Liver (tissue), 9 donors: ENCODE results near the gene NCOR2. TPM values are rescaled to one million over a fixed set of nuclear protein-coding genes. Genes with fewer than 3 reads are reported as not detected.

ENCODE experiments used
- DNase-seq: peaks from one replicate; pipeline ENCODE4 v3.0.0-alpha.2; 2017; ENCODE audit warnings: low spot score
- H3K27ac ChIP-seq, 2 donors: one replicate each; pipeline ENCODE4 v1.7.0; 2013; ENCODE audit warnings: inconsistent platforms in 2 of 2, low read length in 2 of 2, control low read depth in 1 of 2, low read depth in 1 of 2, mild to moderate bottlenecking in 1 of 2
- H3K27me3 ChIP-seq, 4 donors: one replicate each; pipeline versions ENCODE4 v1.6.1 to v1.7.0; 2013; ENCODE audit warnings: low read length in 3 of 4, inconsistent platforms in 1 of 4, mild to moderate bottlenecking in 1 of 4, moderate library complexity in 1 of 4; ENCODE audit not compliant: control insufficient read depth in 4 of 4, insufficient read depth in 4 of 4
- H3K36me3 ChIP-seq, 4 donors: one replicate each; pipeline versions ENCODE4 v1.6.1 to v1.7.0; 2013; ENCODE audit warnings: low read length in 3 of 4, mild to moderate bottlenecking in 3 of 4, low read depth in 1 of 4, moderate library complexity in 1 of 4; ENCODE audit not compliant: control insufficient read depth in 4 of 4, insufficient read depth in 3 of 4
- H3K4me1 ChIP-seq, 4 donors: one replicate each; pipeline versions ENCODE4 v1.6.1 to v1.7.0; 2013; ENCODE audit warnings: low read length in 3 of 4, mild to moderate bottlenecking in 3 of 4, moderate library complexity in 1 of 4; ENCODE audit not compliant: control insufficient read depth in 4 of 4, insufficient read depth in 4 of 4
- H3K4me3 ChIP-seq, 3 donors: one replicate each; pipeline versions ENCODE4 v1.6.1 to v1.7.0; 2013; ENCODE audit warnings: low read length in 3 of 3, control low read depth in 1 of 3, low read depth in 1 of 3, mild to moderate bottlenecking in 1 of 3
- H3K9ac ChIP-seq, 2 donors: one replicate each; pipeline ENCODE4 v1.7.0; 2013; ENCODE audit warnings: low read length in 2 of 2, mild to moderate bottlenecking in 2 of 2, moderate library complexity in 2 of 2, control low read depth in 1 of 2, low read depth in 1 of 2
- H3K9me3 ChIP-seq, 4 donors: one replicate each; pipeline versions ENCODE4 v1.6.1 to v1.7.0; 2013; ENCODE audit warnings: low read length in 3 of 4; ENCODE audit not compliant: control insufficient read depth in 4 of 4
- EGR1 ChIP-seq, 2 donors: IDR thresholded peaks; 2 replicates each; pipeline ENCODE4 v1.6.1; 2016 to 2018; ENCODE audit warnings: antibody characterized with exemption in 2 of 2, low read depth in 2 of 2
- FOXA1 ChIP-seq: IDR thresholded peaks from 2 replicates; pipeline ENCODE4 v1.6.1; 2016; ENCODE audit warnings: antibody characterized with exemption
- FOXA2 ChIP-seq: IDR thresholded peaks from 2 replicates; pipeline ENCODE4 v1.6.1; 2016; ENCODE audit warnings: antibody characterized with exemption
- GABPA ChIP-seq, 2 donors: IDR thresholded peaks in 1 of 2; conservative IDR thresholded peaks in 1 of 2; 2 replicates each; pipeline ENCODE4 v1.6.1; 2016; ENCODE audit warnings: antibody characterized with exemption in 2 of 2, mild to moderate bottlenecking in 1 of 2, moderate library complexity in 1 of 2
- HNF4A ChIP-seq, 2 donors: conservative IDR thresholded peaks; 2 replicates each; pipeline ENCODE4 v1.6.1; 2016; ENCODE audit warnings: antibody characterized with exemption in 2 of 2, mild to moderate bottlenecking in 2 of 2
- HNF4G ChIP-seq: IDR thresholded peaks from 2 replicates; pipeline ENCODE4 v1.6.1; 2016; ENCODE audit warnings: antibody characterized with exemption
- JUND ChIP-seq, 2 donors: IDR thresholded peaks; 2 replicates each; pipeline ENCODE4 v1.6.1; 2016; ENCODE audit warnings: antibody characterized with exemption in 2 of 2
- NR2F2 ChIP-seq: IDR thresholded peaks from 2 replicates; pipeline ENCODE4 v1.6.1; 2016; ENCODE audit warnings: antibody characterized with exemption
- RAD21 ChIP-seq, 2 donors: IDR thresholded peaks; 2 replicates each; pipeline ENCODE4 v1.6.1; 2016; ENCODE audit warnings: antibody characterized with exemption in 2 of 2, mild to moderate bottlenecking in 2 of 2
- RXRA ChIP-seq, 2 donors: IDR thresholded peaks; 2 replicates each; pipeline ENCODE4 v1.6.1; 2017 to 2018; ENCODE audit warnings: antibody characterized with exemption in 2 of 2, mild to moderate bottlenecking in 1 of 2
- SP1 ChIP-seq: IDR thresholded peaks from 2 replicates; pipeline ENCODE4 v1.6.1; 2018; ENCODE audit warnings: antibody characterized with exemption, mild to moderate bottlenecking
- TAF1 ChIP-seq: conservative IDR thresholded peaks from 2 replicates; pipeline ENCODE4 v1.6.1; 2016; ENCODE audit warnings: antibody characterized with exemption, mild to moderate bottlenecking
- YY1 ChIP-seq: IDR thresholded peaks from 2 replicates; pipeline ENCODE4 v1.6.1; 2016; ENCODE audit warnings: antibody characterized with exemption, mild to moderate bottlenecking
- WGBS: extraction: QIAGEN DNeasy Blood & Tissue Kit; methylation state at CpG from one replicate; pipeline ENCODE4 v1.1.7; 2013; 5-methylcytosine and 5-hydroxymethylcytosine counted together
- polyA plus RNA-seq, 2 donors: library from polyadenylated mRNA; stranded (reverse) in 1 of 2; unstranded in 1 of 2; fragments of 200-250 nt in 1 of 2; fragments of >200 nt in 1 of 2; fragmentation: Nextera tagmentation in 1 of 2; extraction: Ambion mirVana in 1 of 2; gene quantifications; one replicate each; pipeline versions ENCODE4 v1.2.1 to v1.2.3, GENCODE V29; 2013 to 2015
- total RNA-seq, 2 donors: library from RNA; depleted of rRNA; stranded (reverse); fragments of >200 nt; gene quantifications; one replicate each; pipeline ENCODE4 v1.2.3, GENCODE V29; 2014
- TF ChIP-seq, protein P1 (sequence below): IDR thresholded peaks from 2 replicates; pipeline ENCODE4 v1.6.1; 2016; ENCODE audit warnings: antibody characterized with exemption, mild to moderate bottlenecking
- TF ChIP-seq, protein P2 (sequence below): IDR thresholded peaks from 2 replicates; pipeline ENCODE4 v1.6.1; 2016; ENCODE audit warnings: antibody characterized with exemption
- TF ChIP-seq, protein P3 (sequence below): IDR thresholded peaks from 2 replicates; pipeline ENCODE4 v1.6.1; 2016; ENCODE audit warnings: antibody characterized with exemption
- TF ChIP-seq, protein P4 (sequence below): fragments of 150-350 bp; IDR thresholded peaks from 2 replicates; pipeline ENCODE4 v1.5.1; 2017; ENCODE audit warnings: improper control_type of control experiment, low read depth, low read length; ENCODE audit not compliant: missing input control
- TF ChIP-seq, protein P5 (sequence below): IDR thresholded peaks from 2 replicates; pipeline ENCODE4 v1.6.1; 2016; ENCODE audit warnings: antibody characterized with exemption
- donor health status: healthy.
- donor health status: healthy.
- donor health status: healthy.
- donor health status: healthy.
- donor health status: healthy.

The NCOR2 gene
- total and polyA plus RNA-seq, 4 donors: 7.9 to 31.6 (median 18.1) TPM

DNA sequence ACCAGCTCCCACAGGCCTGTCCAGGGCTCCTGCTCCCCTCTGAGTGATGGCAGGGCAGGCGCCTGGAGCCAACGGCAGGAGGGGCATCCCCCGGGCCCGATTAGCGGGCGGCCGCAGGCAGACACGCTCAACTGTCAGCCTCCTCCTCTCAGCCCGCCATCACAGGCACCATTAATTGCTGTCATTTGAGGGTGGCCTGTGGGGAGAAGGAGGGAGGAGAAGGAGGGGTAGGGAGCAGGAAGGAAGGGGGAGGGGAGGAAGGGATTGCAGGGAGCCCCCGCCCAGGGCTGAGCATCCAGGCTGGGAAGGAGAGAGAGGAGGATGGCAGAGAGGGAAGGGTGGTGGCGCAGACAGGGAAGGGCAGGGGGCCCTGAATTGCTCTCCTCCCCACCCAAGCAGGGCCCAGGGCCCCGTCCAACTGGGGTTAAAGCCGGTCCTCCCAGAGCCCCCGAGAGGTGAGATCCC, 36.1 kb downstream of the NCOR2 start:
- Histone ChIP-seq H3K4me3 (no peak overlapping the region), H3K27me3 (no peaks in the 10 kb centered on the region), H3K9ac (no peak overlapping the region), H3K9me3 (no peaks in the 10 kb centered on the region), H3K36me3 (no peaks in the 10 kb centered on the region), H3K4me1 (no peaks in the 10 kb centered on the region), H3K27ac (no peak overlapping the region)
- TF ChIP-seq TAF1 (no peak), SP1 (no peak), HNF4A (conservative IDR thresholded peaks at IDR 0.05) (no peak), GABPA (IDR thresholded peaks at IDR 0.05 in 1 of 2, conservative IDR thresholded peaks at IDR 0.05 in 1 of 2) (no peak), NR2F2 (no peak), FOXA2 (no peak), FOXA1 (no peak), JUND (IDR thresholded peaks at IDR 0.05) (no peak), EGR1 (IDR thresholded peaks at IDR 0.05; ENCODE audit: low read depth in 2 of 2) (no peak), HNF4G (no peak), YY1 (no peak), RAD21 (IDR thresholded peaks at IDR 0.05) (no peak), RXRA (IDR thresholded peaks at IDR 0.05) (no peak)
- TF ChIP-seq, protein P1, sequence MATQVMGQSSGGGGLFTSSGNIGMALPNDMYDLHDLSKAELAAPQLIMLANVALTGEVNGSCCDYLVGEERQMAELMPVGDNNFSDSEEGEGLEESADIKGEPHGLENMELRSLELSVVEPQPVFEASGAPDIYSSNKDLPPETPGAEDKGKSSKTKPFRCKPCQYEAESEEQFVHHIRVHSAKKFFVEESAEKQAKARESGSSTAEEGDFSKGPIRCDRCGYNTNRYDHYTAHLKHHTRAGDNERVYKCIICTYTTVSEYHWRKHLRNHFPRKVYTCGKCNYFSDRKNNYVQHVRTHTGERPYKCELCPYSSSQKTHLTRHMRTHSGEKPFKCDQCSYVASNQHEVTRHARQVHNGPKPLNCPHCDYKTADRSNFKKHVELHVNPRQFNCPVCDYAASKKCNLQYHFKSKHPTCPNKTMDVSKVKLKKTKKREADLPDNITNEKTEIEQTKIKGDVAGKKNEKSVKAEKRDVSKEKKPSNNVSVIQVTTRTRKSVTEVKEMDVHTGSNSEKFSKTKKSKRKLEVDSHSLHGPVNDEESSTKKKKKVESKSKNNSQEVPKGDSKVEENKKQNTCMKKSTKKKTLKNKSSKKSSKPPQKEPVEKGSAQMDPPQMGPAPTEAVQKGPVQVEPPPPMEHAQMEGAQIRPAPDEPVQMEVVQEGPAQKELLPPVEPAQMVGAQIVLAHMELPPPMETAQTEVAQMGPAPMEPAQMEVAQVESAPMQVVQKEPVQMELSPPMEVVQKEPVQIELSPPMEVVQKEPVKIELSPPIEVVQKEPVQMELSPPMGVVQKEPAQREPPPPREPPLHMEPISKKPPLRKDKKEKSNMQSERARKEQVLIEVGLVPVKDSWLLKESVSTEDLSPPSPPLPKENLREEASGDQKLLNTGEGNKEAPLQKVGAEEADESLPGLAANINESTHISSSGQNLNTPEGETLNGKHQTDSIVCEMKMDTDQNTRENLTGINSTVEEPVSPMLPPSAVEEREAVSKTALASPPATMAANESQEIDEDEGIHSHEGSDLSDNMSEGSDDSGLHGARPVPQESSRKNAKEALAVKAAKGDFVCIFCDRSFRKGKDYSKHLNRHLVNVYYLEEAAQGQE: no peak
- TF ChIP-seq, protein P2, sequence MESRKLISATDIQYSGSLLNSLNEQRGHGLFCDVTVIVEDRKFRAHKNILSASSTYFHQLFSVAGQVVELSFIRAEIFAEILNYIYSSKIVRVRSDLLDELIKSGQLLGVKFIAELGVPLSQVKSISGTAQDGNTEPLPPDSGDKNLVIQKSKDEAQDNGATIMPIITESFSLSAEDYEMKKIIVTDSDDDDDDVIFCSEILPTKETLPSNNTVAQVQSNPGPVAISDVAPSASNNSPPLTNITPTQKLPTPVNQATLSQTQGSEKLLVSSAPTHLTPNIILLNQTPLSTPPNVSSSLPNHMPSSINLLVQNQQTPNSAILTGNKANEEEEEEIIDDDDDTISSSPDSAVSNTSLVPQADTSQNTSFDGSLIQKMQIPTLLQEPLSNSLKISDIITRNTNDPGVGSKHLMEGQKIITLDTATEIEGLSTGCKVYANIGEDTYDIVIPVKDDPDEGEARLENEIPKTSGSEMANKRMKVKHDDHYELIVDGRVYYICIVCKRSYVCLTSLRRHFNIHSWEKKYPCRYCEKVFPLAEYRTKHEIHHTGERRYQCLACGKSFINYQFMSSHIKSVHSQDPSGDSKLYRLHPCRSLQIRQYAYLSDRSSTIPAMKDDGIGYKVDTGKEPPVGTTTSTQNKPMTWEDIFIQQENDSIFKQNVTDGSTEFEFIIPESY: no peak
- TF ChIP-seq, protein P3, sequence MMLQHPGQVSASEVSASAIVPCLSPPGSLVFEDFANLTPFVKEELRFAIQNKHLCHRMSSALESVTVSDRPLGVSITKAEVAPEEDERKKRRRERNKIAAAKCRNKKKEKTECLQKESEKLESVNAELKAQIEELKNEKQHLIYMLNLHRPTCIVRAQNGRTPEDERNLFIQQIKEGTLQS: no peak
- TF ChIP-seq, protein P4, sequence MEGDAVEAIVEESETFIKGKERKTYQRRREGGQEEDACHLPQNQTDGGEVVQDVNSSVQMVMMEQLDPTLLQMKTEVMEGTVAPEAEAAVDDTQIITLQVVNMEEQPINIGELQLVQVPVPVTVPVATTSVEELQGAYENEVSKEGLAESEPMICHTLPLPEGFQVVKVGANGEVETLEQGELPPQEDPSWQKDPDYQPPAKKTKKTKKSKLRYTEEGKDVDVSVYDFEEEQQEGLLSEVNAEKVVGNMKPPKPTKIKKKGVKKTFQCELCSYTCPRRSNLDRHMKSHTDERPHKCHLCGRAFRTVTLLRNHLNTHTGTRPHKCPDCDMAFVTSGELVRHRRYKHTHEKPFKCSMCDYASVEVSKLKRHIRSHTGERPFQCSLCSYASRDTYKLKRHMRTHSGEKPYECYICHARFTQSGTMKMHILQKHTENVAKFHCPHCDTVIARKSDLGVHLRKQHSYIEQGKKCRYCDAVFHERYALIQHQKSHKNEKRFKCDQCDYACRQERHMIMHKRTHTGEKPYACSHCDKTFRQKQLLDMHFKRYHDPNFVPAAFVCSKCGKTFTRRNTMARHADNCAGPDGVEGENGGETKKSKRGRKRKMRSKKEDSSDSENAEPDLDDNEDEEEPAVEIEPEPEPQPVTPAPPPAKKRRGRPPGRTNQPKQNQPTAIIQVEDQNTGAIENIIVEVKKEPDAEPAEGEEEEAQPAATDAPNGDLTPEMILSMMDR: no peak
- TF ChIP-seq, protein P5, sequence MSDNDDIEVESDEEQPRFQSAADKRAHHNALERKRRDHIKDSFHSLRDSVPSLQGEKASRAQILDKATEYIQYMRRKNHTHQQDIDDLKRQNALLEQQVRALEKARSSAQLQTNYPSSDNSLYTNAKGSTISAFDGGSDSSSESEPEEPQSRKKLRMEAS: no peak
- WGBS: 88% methylated on average over 14 of the region's 14 CpGs
- no peak for DNase-seq
